GM18870 (cell line): ENCODE results near the gene ASPRV1.

Experiments used
- ATAC-seq: cut with Tn5 transposase; IDR thresholded peaks from one replicate; pipeline ENCODE4 v1.9.1; 2021; ENCODE audit warnings: moderate library complexity; ENCODE audit not compliant: unreplicated experiment

Gene ASPRV1

DNA sequence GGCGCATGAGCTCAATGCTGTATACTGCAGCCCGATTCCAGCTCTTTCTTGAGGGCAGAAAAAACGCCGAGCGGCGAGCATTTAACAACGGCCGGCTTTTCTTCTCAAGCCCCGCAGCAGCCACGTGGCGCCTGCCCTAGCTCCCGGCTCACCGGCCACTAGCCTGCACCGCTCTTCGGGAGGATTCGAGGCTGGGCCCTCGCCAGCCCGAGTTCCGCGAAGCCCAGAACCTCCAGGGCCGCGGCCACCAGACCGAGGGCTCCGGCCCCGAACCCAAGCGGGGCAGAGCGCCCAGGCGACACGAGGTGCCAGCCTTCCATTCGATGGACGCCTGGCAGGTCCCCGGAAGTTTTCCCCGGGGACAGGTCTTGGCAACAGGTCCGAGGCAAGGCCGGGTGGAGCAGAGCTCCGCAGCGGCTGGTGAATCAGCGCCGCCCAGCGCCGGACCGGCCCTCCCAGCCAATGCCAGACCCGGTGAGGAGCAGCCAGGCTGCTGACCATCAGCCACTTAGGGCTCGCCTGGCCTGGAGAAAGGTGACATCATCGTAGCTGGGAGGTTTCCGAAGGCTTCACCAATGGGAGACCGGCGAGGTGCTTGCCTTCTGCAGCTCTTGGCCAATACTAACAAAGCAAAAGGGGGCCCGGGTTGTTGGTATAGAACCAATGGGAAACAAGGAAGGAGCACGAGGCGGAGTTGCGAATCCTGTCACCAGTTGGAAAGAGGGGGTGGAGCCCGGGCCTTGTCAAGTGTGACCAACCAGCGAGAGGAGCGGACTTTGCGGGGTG is 47.1 kb downstream of the ASPRV1 start:
- peak; percentile 92 for ATAC-seq

DNA sequence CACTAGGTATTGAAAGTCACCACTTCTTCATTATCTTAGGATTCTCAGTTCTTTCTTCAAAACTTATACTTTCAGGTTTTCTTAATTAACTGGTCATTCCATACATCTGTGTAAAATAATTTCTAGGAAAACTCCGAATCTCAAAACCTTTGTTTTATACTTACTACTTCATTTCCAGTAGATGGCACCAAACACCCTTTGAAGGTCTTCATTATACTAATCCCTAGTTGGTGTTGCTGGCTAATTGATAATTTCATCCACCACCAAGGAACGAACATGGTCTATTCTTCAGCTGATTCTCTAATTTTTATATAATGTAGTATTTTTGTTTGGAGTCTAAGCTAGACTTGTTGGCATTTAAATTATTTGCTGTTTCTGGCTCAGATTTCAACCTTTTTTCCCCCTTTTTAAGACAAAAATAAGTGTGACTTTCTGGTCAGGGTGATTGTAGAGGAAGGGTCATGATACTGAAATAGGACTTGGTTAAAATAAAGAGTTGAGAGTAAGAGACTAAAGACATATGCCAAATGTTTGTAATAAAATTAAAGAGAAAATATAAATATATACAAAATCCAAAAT is 49.4 kb downstream of the ASPRV1 start:
- no peak for ATAC-seq
